Fibroblast of lung (primary cell): ENCODE results near the gene SH3BP4. TPM values are rescaled to one million over a fixed set of nuclear protein-coding genes. Genes with fewer than 3 reads are reported as not detected.

ENCODE experiments used
- DNase-seq, 2 donors: peaks; one replicate each; pipeline versions ENCODE4 v3.0.0 to v3.0.0-alpha.2; 2010; ENCODE audit warnings: low read depth in 2 of 2
- H2AFZ ChIP-seq: 2 replicates; pipeline ENCODE4 v1.5.1; 2012; ENCODE audit warnings: low read length, control low read depth, inconsistent platforms
- H3K27ac ChIP-seq: 2 replicates; pipeline ENCODE4 v1.5.1; 2011; ENCODE audit warnings: low read length, control low read depth; ENCODE audit not compliant: insufficient read depth
- H3K27me3 ChIP-seq: 2 replicates; pipeline ENCODE4 v1.5.1; 2011; ENCODE audit warnings: mild to moderate bottlenecking, low read length; ENCODE audit not compliant: control insufficient read depth, insufficient read depth
- H3K36me3 ChIP-seq: 2 replicates; pipeline ENCODE4 v1.5.1; 2011; ENCODE audit warnings: low read length; ENCODE audit not compliant: control insufficient read depth, insufficient read depth
- H3K4me1 ChIP-seq: 2 replicates; pipeline ENCODE4 v1.5.1; 2011; ENCODE audit warnings: low read length; ENCODE audit not compliant: control insufficient read depth, insufficient read depth; ENCODE audit errors: extremely low read depth
- H3K4me2 ChIP-seq: 2 replicates; pipeline ENCODE4 v1.5.1; 2011; ENCODE audit warnings: low read length, control low read depth; ENCODE audit not compliant: insufficient read depth; ENCODE audit errors: extremely low read depth
- H3K4me3 ChIP-seq, 4 experiments: fragments of 200-600 bp in 1 of 4; sonication (generic) in 1 of 4; replicated peaks in 1 of 4; 2 replicates each; pipeline ENCODE4 v1.5.1; 2011 to 2016; ENCODE audit warnings: low read length in 4 of 4, low read depth in 3 of 4, mild to moderate bottlenecking in 3 of 4, control low read depth in 2 of 4, inconsistent platforms in 1 of 4, mixed read lengths in 1 of 4; ENCODE audit not compliant: insufficient read depth in 1 of 4; ENCODE audit errors: control extremely low read depth in 1 of 4
- H3K79me2 ChIP-seq: 2 replicates; pipeline ENCODE4 v1.5.1; 2012; ENCODE audit warnings: mild to moderate bottlenecking, low read length, inconsistent platforms; ENCODE audit not compliant: control insufficient read depth, insufficient read depth
- H3K9ac ChIP-seq: 2 replicates; pipeline ENCODE4 v1.5.1; 2011; ENCODE audit warnings: mild to moderate bottlenecking, low read length, control low read depth; ENCODE audit not compliant: insufficient read depth
- H3K9me3 ChIP-seq: 2 replicates; pipeline ENCODE4 v1.5.1; 2012; ENCODE audit warnings: low read depth, low read length; ENCODE audit not compliant: control insufficient read depth, insufficient read depth
- H4K20me1 ChIP-seq: 2 replicates; pipeline ENCODE4 v1.5.1; 2011; ENCODE audit warnings: low read length; ENCODE audit not compliant: control insufficient read depth, insufficient read depth; ENCODE audit errors: extremely low read depth
- EZH2 ChIP-seq: IDR thresholded peaks from 2 replicates; pipeline ENCODE4 v1.5.1; 2012; ENCODE audit warnings: low read length, control low read depth, mild to moderate bottlenecking; ENCODE audit errors: missing control alignments
- polyA plus RNA-seq, 2 donors: library from polyadenylated mRNA; depleted of rRNA in 1 of 2; stranded (reverse) in 1 of 2; unstranded in 1 of 2; fragments of >200 nt; gene quantifications; 2 replicates each; pipeline ENCODE4 v1.2.1, GENCODE V29; 2011 to 2012; ENCODE audit warnings: missing spikeins in 1 of 2
- total RNA-seq: library from RNA; depleted of rRNA; stranded (reverse); fragments of >200 nt; gene quantifications from 2 replicates; pipeline ENCODE4 v1.2.1, GENCODE V29; 2014
- TF ChIP-seq, protein P1 (sequence below), 2 donors: IDR thresholded peaks in 1 of 2; conservative IDR thresholded peaks in 1 of 2; 1 replicate in 1 of 2; 2 replicates in 1 of 2; pipeline ENCODE4 v1.5.1; 2011 to 2012; ENCODE audit warnings: low read length in 2 of 2, control low read depth in 1 of 2, inconsistent platforms in 1 of 2, low read depth in 1 of 2, mild to moderate bottlenecking in 1 of 2

SH3BP4 gene
- total and polyA plus RNA-seq, 2 donors (not counting 1 experiment from before 2014, with no cell fraction given), result 74.8 to 86.6 TPM

- no peaks in the 10 kb centered on the region for H3K27me3 ChIP-seq
- no peak for DNase-seq
- H2AFZ ChIP-seq, result no peak overlapping the region
- no peak overlapping the region for H3K9ac ChIP-seq
- no peak overlapping the region for H3K4me3 ChIP-seq
- no peak overlapping the region for H3K4me2 ChIP-seq
- H3K4me1 ChIP-seq, result no peaks in the 10 kb centered on the region
- no peaks in the 10 kb centered on the region for H3K36me3 ChIP-seq
- TF ChIP-seq, protein P1, sequence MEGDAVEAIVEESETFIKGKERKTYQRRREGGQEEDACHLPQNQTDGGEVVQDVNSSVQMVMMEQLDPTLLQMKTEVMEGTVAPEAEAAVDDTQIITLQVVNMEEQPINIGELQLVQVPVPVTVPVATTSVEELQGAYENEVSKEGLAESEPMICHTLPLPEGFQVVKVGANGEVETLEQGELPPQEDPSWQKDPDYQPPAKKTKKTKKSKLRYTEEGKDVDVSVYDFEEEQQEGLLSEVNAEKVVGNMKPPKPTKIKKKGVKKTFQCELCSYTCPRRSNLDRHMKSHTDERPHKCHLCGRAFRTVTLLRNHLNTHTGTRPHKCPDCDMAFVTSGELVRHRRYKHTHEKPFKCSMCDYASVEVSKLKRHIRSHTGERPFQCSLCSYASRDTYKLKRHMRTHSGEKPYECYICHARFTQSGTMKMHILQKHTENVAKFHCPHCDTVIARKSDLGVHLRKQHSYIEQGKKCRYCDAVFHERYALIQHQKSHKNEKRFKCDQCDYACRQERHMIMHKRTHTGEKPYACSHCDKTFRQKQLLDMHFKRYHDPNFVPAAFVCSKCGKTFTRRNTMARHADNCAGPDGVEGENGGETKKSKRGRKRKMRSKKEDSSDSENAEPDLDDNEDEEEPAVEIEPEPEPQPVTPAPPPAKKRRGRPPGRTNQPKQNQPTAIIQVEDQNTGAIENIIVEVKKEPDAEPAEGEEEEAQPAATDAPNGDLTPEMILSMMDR (conservative IDR thresholded peaks at IDR 0.05 in 1 of 2, IDR thresholded peaks at IDR 0.05 in 1 of 2; ENCODE audit: low read depth in 1 of 2, low read length in 2 of 2), result no peak
- no peak for TF ChIP-seq EZH2
- H3K9me3 ChIP-seq, result no peaks in the 10 kb centered on the region
- no peaks in the 10 kb centered on the region for H4K20me1 ChIP-seq
- no peak overlapping the region for H3K27ac ChIP-seq
- H3K79me2 ChIP-seq, result no peaks in the 10 kb centered on the region
Observed at GRCh38 chr2:234939996-234940395, 11.8 kb upstream of the SH3BP4 start.

- no peaks in the 10 kb centered on the region for H3K36me3 ChIP-seq
- no peaks in the 10 kb centered on the region for H3K79me2 ChIP-seq
- H2AFZ ChIP-seq, result no peak overlapping the region
- no peak overlapping the region for H3K9ac ChIP-seq
- no peaks in the 10 kb centered on the region for H3K27me3 ChIP-seq
- no peaks in the 10 kb centered on the region for H3K4me1 ChIP-seq
- no peaks in the 10 kb centered on the region for H4K20me1 ChIP-seq
- no peak for TF ChIP-seq EZH2
- TF ChIP-seq, protein P1 (conservative IDR thresholded peaks at IDR 0.05 in 1 of 2, IDR thresholded peaks at IDR 0.05 in 1 of 2; ENCODE audit: low read depth in 1 of 2, low read length in 2 of 2), result no peak
- no peak overlapping the region for H3K4me2 ChIP-seq
- H3K9me3 ChIP-seq, result no peaks in the 10 kb centered on the region
- H3K4me3 ChIP-seq, result no peak overlapping the region
- no peak overlapping the region for H3K27ac ChIP-seq
- no peak for DNase-seq
Observed at GRCh38 chr2:234940527-234940926, 11.3 kb upstream of the SH3BP4 start.

DNA sequence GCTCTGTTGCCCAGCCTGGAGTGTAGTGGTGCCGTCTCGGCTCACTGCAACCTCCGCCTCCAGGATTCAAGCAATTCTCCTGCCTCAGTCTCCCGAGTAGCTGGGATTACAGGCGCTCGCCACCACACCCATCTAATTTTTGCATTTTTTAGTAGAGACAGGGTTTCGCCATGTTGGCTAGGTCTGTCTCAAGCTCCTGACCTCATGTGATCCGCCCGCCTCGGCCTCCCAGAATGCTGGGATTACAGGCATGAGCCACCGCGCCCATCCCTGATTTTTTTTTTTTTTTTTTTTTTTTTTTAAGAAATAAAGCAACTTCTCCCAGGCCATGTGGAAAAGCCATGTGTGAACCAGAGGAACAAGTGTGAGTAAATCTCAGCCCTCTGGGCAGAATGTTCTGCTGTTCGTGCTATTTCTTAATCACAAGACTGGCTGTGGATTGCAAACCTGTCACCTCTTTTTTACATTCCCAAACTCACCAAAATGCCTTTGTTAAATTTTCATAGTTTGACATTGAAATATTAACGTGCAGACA is 6.4 kb upstream of the SH3BP4 start:
- H3K4me3 ChIP-seq, result no peak overlapping the region
- no peak for DNase-seq
- no peaks in the 10 kb centered on the region for H4K20me1 ChIP-seq
- TF ChIP-seq EZH2, result no peak
- TF ChIP-seq, protein P1 (conservative IDR thresholded peaks at IDR 0.05 in 1 of 2, IDR thresholded peaks at IDR 0.05 in 1 of 2; ENCODE audit: low read depth in 1 of 2, low read length in 2 of 2), result no peak
- no peak overlapping the region for H3K27ac ChIP-seq
- H3K4me1 ChIP-seq, result peaks cover 12% of the 10 kb centered on the region
- H2AFZ ChIP-seq, result no peak overlapping the region
- no peaks in the 10 kb centered on the region for H3K36me3 ChIP-seq
- H3K4me2 ChIP-seq, result no peak overlapping the region
- no peak overlapping the region for H3K9ac ChIP-seq
- H3K9me3 ChIP-seq, result no peaks in the 10 kb centered on the region
- no peaks in the 10 kb centered on the region for H3K27me3 ChIP-seq
- H3K79me2 ChIP-seq, result no peaks in the 10 kb centered on the region
